ENCODE measurements around the gene EBLN2. TPM values are rescaled to one million over a fixed set of nuclear protein-coding genes. Genes with fewer than 3 reads are reported as not detected.
"Not testable (repeated sequence)": the region's sequence is repeated elsewhere in the genome, so short reads cannot be mapped to it uniquely, and the experiment has no call there.

Gene EBLN2
- total RNA-seq, 2 experiments from 2014 or later: 5.3 to 5.9 TPM

DNA sequence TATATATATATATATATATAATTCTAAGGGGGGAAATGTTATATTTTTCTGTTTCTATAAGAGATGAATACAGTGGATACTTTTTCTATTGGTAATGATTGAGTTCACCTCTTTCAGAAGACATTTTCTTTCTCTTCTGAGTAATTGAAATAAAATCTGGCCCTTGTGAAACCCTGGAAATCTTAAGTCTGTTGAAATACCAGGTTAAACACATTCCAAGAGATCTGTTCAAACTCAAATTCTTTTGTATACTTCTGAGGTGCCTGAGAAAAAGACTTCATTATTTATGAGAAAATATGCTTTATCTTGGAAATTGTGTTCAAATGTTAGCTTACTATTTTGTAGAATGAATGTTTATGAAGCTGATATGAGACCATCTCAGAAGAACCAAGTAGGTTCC lies 4.8 kb downstream of the EBLN2 start:
- DNase-seq; H3K4me1 Mint-ChIP-seq (ENCODE audit: low read depth); H3K9me3 Mint-ChIP-seq (ENCODE audit: insufficient read depth); H3K27ac Mint-ChIP-seq; H3K4me3 Mint-ChIP-seq; ATAC-seq; H3K27me3 Mint-ChIP-seq (ENCODE audit: low read depth); POLR2A ChIA-PET: not testable (repeated sequence)
- CTCF ChIA-PET: interaction anchor here (1.9 kb wide), 1 partner anchor 10 kb away, joined by 10 read pairs; no protein-coding TSS in a partner anchor
- peaks cover 35% of the 10 kb centered on the region for H3K36me3 Mint-ChIP-seq (ENCODE audit: low read depth)

GRCh38 chr3:73068419-73068818 lies 7.0 kb downstream of the EBLN2 start:
- Mint-ChIP-seq H3K27ac (no peak overlapping the region), H3K36me3 (ENCODE audit: low read depth) (peaks cover 22% of the 10 kb centered on the region), H3K4me1 (ENCODE audit: low read depth) (peaks cover 29% of the 10 kb centered on the region), H3K9me3 (ENCODE audit: insufficient read depth) (no peaks in the 10 kb centered on the region), H3K27me3 (ENCODE audit: low read depth) (no peaks in the 10 kb centered on the region), H3K4me3 (no peak overlapping the region)
- ChIA-PET CTCF (no interaction called here), POLR2A (no interaction called here)
- ATAC-seq (no peak), DNase-seq (no peak)

GRCh38 chr3:73069187-73069586 lies 7.7 kb downstream of the EBLN2 start:
- H3K9me3 Mint-ChIP-seq (ENCODE audit: insufficient read depth): no peaks in the 10 kb centered on the region
- CTCF ChIA-PET: interaction anchor here (1.8 kb wide), 1 partner anchor 13 kb away, joined by 6 read pairs; no protein-coding TSS in a partner anchor
- H3K4me3 Mint-ChIP-seq: no peak overlapping the region
- H3K27me3 Mint-ChIP-seq (ENCODE audit: low read depth): no peaks in the 10 kb centered on the region
- H3K36me3 Mint-ChIP-seq (ENCODE audit: low read depth): peaks cover 21% of the 10 kb centered on the region
- POLR2A ChIA-PET: no interaction called here
- ATAC-seq (no peak), DNase-seq (no peak)
- no peak overlapping the region for H3K27ac Mint-ChIP-seq
- peaks cover 32% of the 10 kb centered on the region for H3K4me1 Mint-ChIP-seq (ENCODE audit: low read depth)

- ChIA-PET CTCF (interaction anchor here (1.8 kb wide), 1 partner anchor 13 kb away, joined by 6 read pairs; no protein-coding TSS in a partner anchor), POLR2A (no interaction called here)
- no peaks in the 10 kb centered on the region for H3K27me3 Mint-ChIP-seq (ENCODE audit: low read depth)
- DNase-seq: no peak
- no peaks in the 10 kb centered on the region for H3K9me3 Mint-ChIP-seq (ENCODE audit: insufficient read depth)
- peaks cover 15% of the 10 kb centered on the region for H3K36me3 Mint-ChIP-seq (ENCODE audit: low read depth)
- H3K4me3 Mint-ChIP-seq: no peak overlapping the region
- H3K27ac Mint-ChIP-seq: no peak overlapping the region
- no peak for ATAC-seq
- H3K4me1 Mint-ChIP-seq (ENCODE audit: low read depth): peaks cover 39% of the 10 kb centered on the region
Measured at GRCh38 chr3:73069775-73070444, 8.5 kb downstream of the EBLN2 start.

- Mint-ChIP-seq H3K4me1 (ENCODE audit: low read depth) (peaks cover 39% of the 10 kb centered on the region), H3K9me3 (ENCODE audit: insufficient read depth) (no peaks in the 10 kb centered on the region), H3K4me3 (no peak overlapping the region), H3K27me3 (ENCODE audit: low read depth) (no peaks in the 10 kb centered on the region), H3K36me3 (ENCODE audit: low read depth) (peaks cover 9% of the 10 kb centered on the region), H3K27ac (no peak overlapping the region)
- no peak for DNase-seq
- ATAC-seq: no peak
- ChIA-PET POLR2A (no interaction called here), CTCF (interaction anchor here (1.3 to 1.8 kb wide), 2 partner anchors 14 to 15 kb away, joined by 6 to 8 read pairs; no protein-coding TSS in a partner anchor)
Measured at GRCh38 chr3:73070675-73071575, 9.5 kb downstream of the EBLN2 start.

- no peak for DNase-seq
- Mint-ChIP-seq H3K4me1 (ENCODE audit: low read depth) (peaks cover 39% of the 10 kb centered on the region), H3K9me3 (ENCODE audit: insufficient read depth) (no peaks in the 10 kb centered on the region), H3K27me3 (ENCODE audit: low read depth) (no peaks in the 10 kb centered on the region), H3K36me3 (ENCODE audit: low read depth) (peaks cover 3% of the 10 kb centered on the region), H3K4me3 (no peak overlapping the region), H3K27ac (no peak overlapping the region)
- ChIA-PET POLR2A (no interaction called here), CTCF (interaction anchor here (1.3 kb wide), 1 partner anchor 16 kb away, joined by 8 read pairs; no protein-coding TSS in a partner anchor)
- no peak for ATAC-seq
Measured at GRCh38 chr3:73071952-73072351, 10.5 kb downstream of the EBLN2 start.

DNA sequence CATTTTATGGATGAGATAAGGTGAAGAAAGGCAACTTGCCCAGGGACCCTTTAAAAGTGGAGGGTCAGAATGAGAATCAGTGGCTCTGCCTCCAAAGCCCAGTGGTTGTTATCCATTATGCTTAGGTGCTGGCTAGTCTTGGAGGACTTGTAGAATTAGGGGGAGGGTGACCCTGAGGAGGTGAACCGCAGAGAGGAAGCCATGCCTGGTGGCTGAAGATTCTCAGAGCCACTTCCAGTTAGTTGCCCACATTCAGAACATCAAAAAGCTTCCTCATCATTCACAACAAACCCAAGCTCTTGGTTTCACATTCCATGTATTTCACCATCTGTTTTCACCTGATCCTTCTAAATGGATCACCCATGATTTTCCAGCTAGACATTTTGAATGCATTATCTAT lies 11.2 kb downstream of the EBLN2 start:
- ATAC-seq (peak; percentile 58), DNase-seq (peak; percentile 50)
- Mint-ChIP-seq H3K4me1 (ENCODE audit: low read depth) (peaks cover 39% of the 10 kb centered on the region), H3K4me3 (no peak overlapping the region), H3K36me3 (ENCODE audit: low read depth) (peaks cover 3% of the 10 kb centered on the region), H3K27me3 (ENCODE audit: low read depth) (no peaks in the 10 kb centered on the region), H3K27ac (no peak overlapping the region), H3K9me3 (ENCODE audit: insufficient read depth) (no peaks in the 10 kb centered on the region)
- ChIA-PET POLR2A (no interaction called here), CTCF (interaction anchor here (1.0 to 1.9 kb wide), 3 partner anchors 13 to 134 kb away, joined by 5 to 10 read pairs (median 5); no protein-coding TSS in a partner anchor)

DNA sequence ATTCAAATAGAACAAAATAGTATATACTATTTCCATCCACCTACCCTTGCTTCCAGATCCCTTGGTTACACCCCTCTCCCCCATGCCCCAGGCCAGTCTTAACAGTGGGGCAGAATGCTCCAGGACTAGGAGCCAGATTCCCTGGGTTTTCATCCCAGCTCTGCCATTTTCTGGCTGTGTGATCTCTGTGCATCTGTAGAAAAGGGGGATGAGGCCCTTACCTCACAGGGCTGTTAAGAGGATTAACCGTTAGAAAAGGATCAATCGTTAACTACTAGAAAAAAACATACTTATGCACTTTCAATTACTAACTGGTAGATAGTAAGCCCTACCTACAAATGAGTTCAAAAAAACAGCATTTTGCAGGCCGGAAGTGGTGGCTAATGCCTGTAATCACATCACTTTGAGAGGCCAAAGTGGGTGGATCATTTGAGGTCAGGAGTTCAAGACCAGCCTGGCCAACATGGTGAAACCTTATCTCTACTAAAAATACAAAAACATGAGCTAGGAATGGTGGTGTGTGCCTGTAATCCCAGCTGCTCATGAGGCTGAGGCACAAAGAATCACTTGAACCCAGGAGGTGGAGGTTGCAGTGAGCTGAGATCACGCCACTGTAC lies 11.7 kb downstream of the EBLN2 start:
- Mint-ChIP-seq H3K36me3 (ENCODE audit: low read depth) (no peaks in the 10 kb centered on the region), H3K27me3 (ENCODE audit: low read depth) (no peaks in the 10 kb centered on the region), H3K4me3 (no peak overlapping the region), H3K9me3 (ENCODE audit: insufficient read depth) (no peaks in the 10 kb centered on the region), H3K27ac (peak overlapping the region; percentile 55), H3K4me1 (ENCODE audit: low read depth) (peaks cover 39% of the 10 kb centered on the region)
- ChIA-PET CTCF (interaction anchor here (1.0 to 1.9 kb wide), 3 partner anchors 13 to 135 kb away, joined by 5 to 10 read pairs (median 5); no protein-coding TSS in a partner anchor), POLR2A (no interaction called here)
- no peak for ATAC-seq
- no peak for DNase-seq

DNA sequence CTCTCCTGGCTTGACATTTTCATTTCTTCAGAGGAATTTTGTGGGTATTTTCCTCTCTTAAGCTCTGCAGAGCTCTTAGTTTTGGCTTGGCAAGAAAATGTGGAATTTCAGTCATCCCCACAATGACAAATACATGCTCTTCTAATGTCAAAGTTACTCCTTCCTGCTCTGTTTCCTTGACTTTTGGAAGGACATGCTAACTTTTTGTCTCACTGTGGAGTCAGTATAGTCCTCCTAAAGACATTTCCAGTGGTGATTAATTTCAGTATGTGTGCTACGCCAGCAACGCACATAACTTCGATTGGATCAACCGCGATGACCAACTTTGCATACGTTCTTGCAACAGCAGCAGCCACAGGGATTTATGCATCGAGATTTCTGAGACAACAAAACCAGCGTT lies 13.3 kb downstream of the EBLN2 start:
- Mint-ChIP-seq H3K4me3 (no peak overlapping the region), H3K9me3 (ENCODE audit: insufficient read depth) (no peaks in the 10 kb centered on the region), H3K4me1 (ENCODE audit: low read depth) (peaks cover 39% of the 10 kb centered on the region), H3K27ac (no peak overlapping the region), H3K36me3 (ENCODE audit: low read depth) (no peaks in the 10 kb centered on the region), H3K27me3 (ENCODE audit: low read depth) (no peaks in the 10 kb centered on the region)
- no peak for DNase-seq
- ATAC-seq: no peak
- ChIA-PET CTCF (no interaction called here), POLR2A (no interaction called here)

DNA sequence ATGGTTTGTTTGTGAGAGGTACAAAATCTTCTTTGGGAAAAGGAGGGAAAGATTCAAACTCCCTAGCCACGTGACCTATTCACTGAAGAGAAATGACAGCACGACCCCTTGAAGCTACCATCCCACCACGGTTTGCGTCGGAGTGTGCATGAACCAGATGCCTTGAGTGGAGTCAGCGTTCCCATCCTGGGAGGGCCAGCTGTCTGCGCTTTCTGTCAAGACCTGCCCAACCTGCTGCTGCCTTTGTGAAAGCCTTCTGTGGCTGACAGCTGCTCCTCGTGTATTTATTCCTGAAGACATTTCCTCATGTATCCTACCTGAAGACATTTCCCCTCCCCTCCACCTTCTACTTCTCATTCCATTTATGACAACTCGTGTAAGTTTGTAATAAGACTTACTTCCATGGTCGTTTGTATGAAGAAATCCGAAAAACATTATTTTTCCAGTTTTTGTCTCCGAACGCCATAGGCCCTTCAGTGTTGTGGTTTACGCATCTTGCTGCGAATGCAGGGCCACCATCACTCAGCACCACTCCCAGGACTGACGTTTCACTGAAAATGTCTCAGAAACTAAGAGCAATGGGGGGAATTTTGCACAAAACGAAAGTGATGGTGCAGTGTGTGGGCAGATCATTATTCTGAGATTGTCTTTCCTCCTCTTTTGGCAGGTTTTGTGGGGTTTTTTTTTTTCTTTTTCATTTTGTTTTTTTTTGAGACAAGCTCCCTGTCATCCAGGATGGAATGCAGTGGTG lies 18.9 kb downstream of the EBLN2 start:
- Mint-ChIP-seq H3K4me3 (no peak overlapping the region), H3K36me3 (ENCODE audit: low read depth) (no peaks in the 10 kb centered on the region), H3K9me3 (ENCODE audit: insufficient read depth) (no peaks in the 10 kb centered on the region), H3K27me3 (ENCODE audit: low read depth) (no peaks in the 10 kb centered on the region), H3K4me1 (ENCODE audit: low read depth) (no peaks in the 10 kb centered on the region), H3K27ac (no peak overlapping the region)
- POLR2A ChIA-PET: no interaction called here
- ATAC-seq (no peak), DNase-seq (no peak)
- CTCF ChIA-PET: interaction anchor here (1.7 kb wide), 1 partner anchor 24 kb away, joined by 9 read pairs; no protein-coding TSS in a partner anchor

DNA sequence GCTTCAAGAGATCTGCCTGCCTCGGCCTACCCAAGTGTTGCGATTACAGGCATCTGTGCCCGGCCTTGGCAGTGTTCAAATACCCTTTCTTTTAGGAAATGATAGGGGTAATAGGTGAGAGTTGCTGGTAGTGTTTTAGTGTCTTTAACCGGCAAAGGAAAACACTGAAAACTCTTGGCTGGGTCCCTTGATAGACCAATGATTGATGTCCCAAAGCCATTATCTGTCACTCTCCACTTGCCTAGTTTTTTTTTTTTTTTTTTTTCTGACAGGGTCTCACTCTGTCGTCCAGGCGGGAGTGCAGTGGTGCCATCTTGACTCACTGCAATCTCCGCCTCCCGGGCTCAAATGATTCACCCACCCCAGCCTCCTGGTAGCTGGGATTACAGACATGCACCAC lies 19.7 kb downstream of the EBLN2 start:
- ATAC-seq: no peak
- H3K27ac Mint-ChIP-seq: no peak overlapping the region
- CTCF ChIA-PET: no interaction called here
- H3K9me3 Mint-ChIP-seq (ENCODE audit: insufficient read depth): no peaks in the 10 kb centered on the region
- POLR2A ChIA-PET: no interaction called here
- H3K4me1 Mint-ChIP-seq (ENCODE audit: low read depth): peaks cover 3% of the 10 kb centered on the region
- no peaks in the 10 kb centered on the region for H3K36me3 Mint-ChIP-seq (ENCODE audit: low read depth)
- no peaks in the 10 kb centered on the region for H3K27me3 Mint-ChIP-seq (ENCODE audit: low read depth)
- H3K4me3 Mint-ChIP-seq: no peak overlapping the region
- no peak for DNase-seq
